GM12892 (cell line): ENCODE results near the gene FNDC5. TPM values are rescaled to one million over a fixed set of nuclear protein-coding genes. Genes with fewer than 3 reads are reported as not detected.
"Not testable (repeated sequence)": the region's sequence is repeated elsewhere in the genome, so short reads cannot be mapped to it uniquely, and the experiment has no call there.

ENCODE experiments used
- DNase-seq: peaks from one replicate; pipeline ENCODE4 v3.0.0; 2011; ENCODE audit not compliant: insufficient read length
- FAIRE-seq: peaks from 2 replicates; lab custom pipeline; 2011; peaks lifted over from hg19 to GRCh38; lab: Jason Lieb, UNC
- POLR2A ChIP-seq: IDR thresholded peaks from 2 replicates; pipeline ENCODE4 v1.6.1; 2011; ENCODE audit warnings: low read depth, low read length, control low read depth
- POLR2AphosphoS5 ChIP-seq: IDR thresholded peaks from 2 replicates; pipeline ENCODE4 v1.6.1; 2011; ENCODE audit warnings: low read depth, low read length, control low read depth
- TAF1 ChIP-seq: IDR thresholded peaks from 2 replicates; pipeline ENCODE4 v1.6.1; 2011; ENCODE audit warnings: low read depth, mild to moderate bottlenecking, control low read depth, low read length, borderline replicate concordance
- polyA plus RNA-seq: library from polyadenylated mRNA; unstranded; fragments of >200 nt; gene quantifications from one replicate; pipeline ENCODE4 v1.2.1, GENCODE V29; 2012; ENCODE audit warnings: missing spikeins, inconsistent platforms; ENCODE audit not compliant: missing spikeins

The FNDC5 gene
- polyA plus RNA-seq, result 1.1 TPM

DNA sequence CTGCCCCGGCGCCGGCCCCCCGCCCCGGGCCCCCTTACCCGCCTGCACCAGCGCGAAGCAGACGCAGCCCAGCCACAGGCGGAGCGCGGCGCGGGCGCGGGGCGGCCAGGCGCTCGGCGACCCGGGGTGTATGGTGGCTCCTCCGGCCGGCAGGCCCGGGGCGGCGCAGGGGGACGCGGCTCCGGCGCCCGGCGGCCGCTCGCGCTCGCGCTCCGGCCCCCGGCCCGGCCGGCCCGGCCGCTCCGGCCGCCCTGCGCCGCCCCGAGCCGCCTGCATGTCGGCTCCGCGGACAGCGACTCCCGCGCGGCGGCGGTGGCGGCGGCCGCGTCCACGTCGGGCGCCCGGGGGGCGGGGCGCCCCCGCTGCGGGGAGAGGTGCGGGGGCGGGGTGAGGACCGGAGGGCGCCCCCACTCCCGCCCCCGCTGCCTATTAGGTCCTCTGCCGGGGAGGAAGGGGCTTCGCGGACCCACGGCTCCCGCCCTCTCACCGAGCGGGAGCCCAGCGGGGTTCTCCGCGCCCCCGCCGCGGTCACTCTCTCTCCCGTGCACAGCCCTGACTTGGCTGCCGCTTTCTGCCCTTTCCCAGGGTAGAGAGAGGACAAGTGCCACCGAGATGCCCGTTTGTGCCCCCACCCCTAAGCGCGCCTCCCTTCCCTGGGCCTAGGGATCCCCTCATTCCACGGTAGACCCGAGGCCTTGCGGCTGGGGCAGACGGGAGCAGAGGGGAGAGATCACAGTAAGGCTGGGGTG is at the start of gene FNDC5:
FNDC5 (minus strand) TSS at position 298 of the 749 bp plus-strand sequence.
- TF ChIP-seq POLR2A (no peak), POLR2AphosphoS5 (no peak), TAF1 (no peak)

DNA sequence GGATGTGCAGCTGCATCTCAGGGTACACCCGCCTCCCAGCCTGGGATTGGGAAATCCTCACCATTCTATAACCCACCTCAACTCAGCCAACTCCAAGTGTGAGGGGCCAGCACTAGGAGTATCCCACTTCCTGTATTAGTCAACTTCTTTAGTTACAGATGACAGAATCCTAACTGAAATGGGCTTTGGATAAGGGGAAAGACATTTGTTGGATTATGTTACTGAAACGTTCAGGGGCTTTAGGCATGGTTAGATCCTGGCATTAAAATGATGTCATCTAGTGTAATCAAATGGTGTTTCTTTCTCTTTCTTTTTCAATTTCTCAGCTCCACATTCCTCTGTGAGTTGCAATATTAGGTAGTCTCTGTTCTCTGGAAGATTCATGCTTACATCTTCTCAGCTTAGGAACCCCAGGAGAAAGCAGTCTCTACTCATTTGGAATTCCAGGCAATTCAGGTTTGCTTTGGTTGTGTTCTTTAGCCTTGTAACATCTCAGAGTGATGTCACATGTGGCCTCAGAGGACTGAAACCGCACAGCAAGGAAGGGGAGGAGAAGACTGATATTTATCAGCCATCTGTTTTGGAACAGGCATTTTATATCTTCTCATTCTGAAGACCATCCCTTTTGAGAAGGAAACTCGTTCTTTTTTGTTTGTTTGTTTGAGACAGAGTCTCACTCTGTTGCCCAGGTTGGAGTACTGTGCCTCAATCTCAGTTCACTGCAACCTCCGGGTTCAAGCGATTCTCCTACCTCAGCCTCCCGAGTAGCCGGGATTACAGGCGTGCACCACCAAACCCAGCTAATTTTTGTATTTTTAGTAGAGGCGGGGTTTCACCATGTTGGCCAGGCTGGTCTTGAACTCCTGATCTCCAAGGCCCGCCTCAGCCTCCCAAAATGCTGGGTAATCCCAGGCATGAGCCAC is 49.4 kb upstream of the FNDC5 start:
- FAIRE-seq (peak; percentile 57), DNase-seq (no peak)
- no peak for TF ChIP-seq TAF1
- no peak for TF ChIP-seq POLR2AphosphoS5
- no peak for TF ChIP-seq POLR2A

More for the DNA sequence above, at the start of gene FNDC5:
- FAIRE-seq (no peak), DNase-seq (no peak)

DNA sequence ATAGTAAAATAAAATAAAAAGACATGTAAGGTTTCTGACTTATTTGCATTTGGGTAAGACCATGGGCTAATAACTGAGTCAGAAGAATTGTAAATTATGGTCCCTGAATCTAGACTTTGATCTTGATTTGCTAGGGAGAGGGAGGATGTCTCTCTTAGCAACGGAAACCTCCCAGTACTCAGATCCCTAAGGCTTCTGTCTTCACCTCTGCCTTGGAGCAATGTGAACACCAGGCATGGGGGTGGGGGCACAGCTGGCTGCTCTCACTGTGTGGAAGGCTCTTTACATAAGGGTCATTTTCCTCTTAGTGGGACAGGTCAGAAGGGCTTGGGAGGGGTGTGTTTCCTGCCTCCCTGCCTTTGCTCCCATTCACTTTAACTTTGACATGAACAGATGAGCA is 47.5 kb upstream of the FNDC5 start:
- TF ChIP-seq POLR2A, result no peak
- no peak for TF ChIP-seq TAF1
- TF ChIP-seq POLR2AphosphoS5, result no peak
- DNase-seq, result no peak
- no peak for FAIRE-seq

DNA sequence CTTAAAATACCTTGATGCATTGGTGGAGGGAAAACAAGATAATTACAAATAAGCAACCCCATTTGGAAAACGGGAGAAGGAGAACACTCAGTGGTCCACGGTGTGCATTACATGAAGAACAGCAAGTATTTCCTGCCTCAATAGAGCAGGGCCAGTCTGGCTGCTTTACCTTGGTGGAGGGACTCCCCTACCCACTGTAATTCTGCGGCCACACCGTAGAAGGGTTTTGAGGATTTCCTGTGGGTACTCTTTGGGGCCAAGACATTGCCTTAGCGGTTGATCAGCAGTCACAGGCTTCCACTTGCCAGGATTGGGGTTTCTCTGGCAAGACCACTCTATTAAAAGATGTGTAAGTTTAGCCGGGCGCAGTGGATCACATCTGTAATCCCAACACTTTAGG is 46.8 kb upstream of the FNDC5 start:
- DNase-seq (no peak), FAIRE-seq (no peak)
- TF ChIP-seq TAF1 (no peak), POLR2A (no peak), POLR2AphosphoS5 (no peak)

DNA sequence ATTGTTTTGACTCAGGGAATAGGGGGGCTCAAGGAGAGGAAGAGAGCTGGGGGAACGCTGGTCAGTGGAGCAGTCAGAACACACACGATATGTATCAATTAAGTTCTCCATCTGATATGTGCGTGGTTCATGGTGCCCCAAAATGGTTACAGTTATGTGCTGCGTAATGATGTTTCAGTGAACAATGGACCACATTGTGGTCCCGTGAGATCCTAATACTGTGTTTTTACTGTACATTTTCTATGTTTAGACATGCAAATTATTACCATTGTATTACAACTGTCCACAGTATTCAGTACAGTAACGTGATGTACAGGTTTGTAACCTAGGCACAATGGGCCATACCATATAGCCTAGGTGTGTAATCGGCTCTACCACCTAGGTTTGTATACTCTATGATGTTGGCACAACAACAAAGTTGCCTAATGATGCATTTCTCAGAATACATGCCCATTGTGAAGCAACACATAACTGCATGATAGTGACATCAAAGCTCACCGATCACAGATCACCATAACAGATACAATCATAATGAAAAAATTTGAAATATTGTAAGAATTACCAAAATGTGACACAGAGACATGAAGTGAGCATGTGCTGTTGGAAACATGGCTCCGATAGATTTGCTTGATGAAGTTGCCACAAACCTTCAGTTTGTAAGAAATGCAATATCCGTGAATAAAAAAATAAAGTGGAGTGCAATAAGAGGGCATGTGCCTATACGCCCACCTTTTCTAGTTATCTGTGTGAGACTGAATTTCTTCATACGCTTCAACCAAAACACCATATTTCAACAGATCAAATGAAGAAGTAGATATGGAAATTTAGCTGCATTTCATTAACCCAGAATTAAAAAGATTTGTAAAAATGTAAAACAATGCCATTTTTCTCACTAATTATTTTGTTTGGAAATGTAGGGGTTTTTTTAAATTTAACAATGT is 45.3 kb upstream of the FNDC5 start:
- FAIRE-seq, result no peak
- DNase-seq, result no peak
- no peak for TF ChIP-seq POLR2AphosphoS5
- TF ChIP-seq TAF1, result no peak
- TF ChIP-seq POLR2A, result no peak

DNA sequence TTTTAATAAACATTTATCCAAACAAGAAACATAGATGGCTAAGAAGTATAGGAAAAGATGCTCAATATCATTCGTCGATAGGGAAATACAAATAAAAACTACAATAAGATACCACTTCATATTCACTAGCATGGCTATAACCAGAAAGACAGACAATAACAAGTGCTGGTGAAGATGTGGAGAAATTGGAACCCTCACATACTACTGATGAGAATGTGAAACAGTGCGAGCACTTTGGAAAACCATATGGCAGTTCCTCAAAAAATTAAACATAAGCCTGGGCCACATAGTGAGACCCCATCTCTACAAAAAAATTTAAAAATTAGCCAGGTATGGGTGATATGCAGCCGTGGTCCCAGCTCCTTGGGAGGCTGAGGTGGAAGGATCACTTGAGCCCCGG is 39.6 kb upstream of the FNDC5 start:
- FAIRE-seq (no peak), DNase-seq (no peak)
- TF ChIP-seq TAF1 (no peak), POLR2A (no peak), POLR2AphosphoS5 (no peak)

DNA sequence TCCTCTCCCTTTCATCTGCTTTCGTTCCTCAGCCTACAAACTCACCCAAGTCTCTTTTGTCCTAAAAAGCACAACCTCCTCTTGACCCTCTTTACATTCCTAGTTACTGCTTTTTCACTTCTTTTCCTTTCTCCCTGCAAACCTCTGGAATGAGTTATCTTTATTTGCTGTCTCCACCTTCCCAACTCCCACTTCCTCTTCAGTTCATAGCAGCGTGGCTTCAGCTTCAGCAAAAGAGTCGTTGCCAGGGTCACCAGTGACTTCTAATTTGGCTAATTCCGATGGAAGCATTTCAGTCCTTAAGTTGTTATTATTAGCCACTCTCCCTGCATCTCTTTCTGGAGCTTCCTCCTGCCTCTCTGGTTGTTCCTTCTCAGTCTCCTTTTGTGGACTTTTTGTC is 36.7 kb upstream of the FNDC5 start:
- no peak for FAIRE-seq
- DNase-seq, result no peak
- TF ChIP-seq TAF1 (no peak), POLR2A (no peak), POLR2AphosphoS5 (no peak)

DNA sequence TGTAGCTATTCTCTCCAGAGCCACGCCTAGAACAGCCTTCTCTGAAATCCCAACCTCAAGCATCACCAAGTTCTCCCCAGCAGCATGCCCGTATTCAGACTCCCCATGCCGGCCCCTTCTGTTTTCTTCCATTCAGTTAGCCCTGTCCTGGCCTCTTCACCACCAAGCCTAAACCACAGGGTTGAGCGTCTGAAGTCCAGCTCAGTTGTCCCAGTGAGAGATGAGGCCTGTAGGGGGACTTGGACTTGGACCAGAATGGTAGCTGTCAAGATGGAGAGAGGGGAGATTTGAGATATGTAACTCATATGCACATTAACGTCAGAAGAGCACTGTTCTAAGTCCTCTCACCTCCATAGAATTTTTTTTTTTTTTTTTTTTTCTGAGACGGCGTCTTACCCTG is 35.9 kb upstream of the FNDC5 start:
- FAIRE-seq, result no peak
- DNase-seq, result no peak
- TF ChIP-seq POLR2A, result no peak
- TF ChIP-seq POLR2AphosphoS5, result no peak

DNA sequence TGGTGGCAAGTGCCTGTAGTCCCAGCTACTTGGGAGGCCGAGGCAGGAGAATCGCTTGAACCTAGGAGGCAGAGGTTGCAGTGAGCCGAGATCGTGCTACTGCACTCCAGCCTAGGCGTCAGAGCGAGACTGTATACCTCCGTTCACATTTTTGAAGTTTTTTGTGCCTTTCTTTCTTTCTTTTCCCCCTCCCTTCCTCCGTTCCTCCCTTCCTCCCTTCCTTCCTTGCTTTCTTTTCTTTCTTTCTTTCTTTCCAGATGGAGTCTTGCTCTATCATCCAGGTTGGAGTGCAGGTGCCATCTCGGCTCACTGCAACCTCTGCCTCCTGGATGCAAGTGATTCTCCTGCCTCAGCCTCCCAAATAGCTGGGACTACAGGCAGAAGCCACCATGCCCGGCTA is 34.9 kb upstream of the FNDC5 start:
- not testable (repeated sequence) for FAIRE-seq, DNase-seq

DNA sequence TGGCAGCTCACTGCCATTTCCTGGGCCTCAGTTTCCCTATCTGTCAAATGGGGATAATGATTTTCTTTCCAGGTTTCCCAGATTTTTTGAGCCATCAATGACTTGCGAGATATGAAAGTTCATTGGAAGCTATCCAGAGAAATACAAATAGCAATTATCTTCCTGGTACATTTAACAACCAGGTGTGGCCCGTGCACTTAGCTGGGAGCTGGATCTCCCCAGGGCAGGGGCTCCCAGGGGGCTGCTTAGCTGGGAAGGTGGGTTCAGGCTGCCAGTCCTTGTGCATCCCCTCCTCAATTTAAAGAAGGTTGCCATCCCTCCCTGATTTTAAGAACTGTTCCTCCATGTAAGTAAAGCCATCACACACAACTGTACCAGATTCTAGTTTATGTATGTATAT is 34.1 kb upstream of the FNDC5 start:
- FAIRE-seq (no peak), DNase-seq (no peak)
- no peak for TF ChIP-seq POLR2AphosphoS5
- TF ChIP-seq POLR2A, result no peak
